ENCODE results near the gene HIGD1A. TPM values are rescaled to one million over a fixed set of nuclear protein-coding genes. Genes with fewer than 3 reads are reported as not detected.

Gene HIGD1A
- total and polyA plus RNA-seq, 2 of the 4 experiments (the other 2 are of a cell fraction), result 86.6 to 137 TPM

DNA sequence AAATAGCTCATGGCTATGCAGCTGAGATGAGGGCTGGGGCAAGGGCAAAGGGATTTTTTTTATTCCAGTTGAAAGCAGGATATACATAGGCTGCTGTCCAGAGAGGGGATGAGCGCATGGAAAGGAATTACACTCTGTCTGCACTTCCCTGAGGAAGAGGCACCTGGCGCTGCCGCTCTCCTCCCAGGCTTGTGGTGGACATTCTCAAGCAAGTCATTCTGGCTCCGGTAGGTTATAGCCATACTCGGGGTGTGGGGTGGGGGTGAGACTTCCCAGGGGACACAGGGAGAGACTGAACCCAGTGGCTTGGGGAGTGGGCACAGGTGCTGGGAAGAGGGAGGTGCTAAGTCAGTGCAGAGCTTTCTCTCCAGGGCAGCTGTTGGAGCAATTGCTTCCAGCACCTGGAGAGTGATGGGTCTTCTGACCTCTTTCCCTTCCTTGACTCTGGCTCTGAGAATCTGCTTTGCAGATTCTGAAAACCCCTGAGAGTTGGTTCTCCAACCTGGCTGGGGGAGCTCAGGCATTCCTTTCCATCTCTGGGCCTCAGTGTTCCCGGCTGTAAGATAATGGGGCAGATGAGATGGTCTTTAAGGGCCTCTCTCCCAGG lies 47.0 kb upstream of the HIGD1A start:
- no peak overlapping the region for H2BK15ac ChIP-seq (ENCODE audit: low read depth, low read length)
- no peak overlapping the region for H2BK20ac ChIP-seq (ENCODE audit: low read depth, low read length)
- intact Hi-C loops (cut with micrococcal nuclease) (no loop called here), dilution Hi-C loops (cut with HindIII; ENCODE audit: low sequenced_read_pairs, unreplicated experiment) (no loop called here), in situ Hi-C loops (cut with MboI; ENCODE audit: low sequenced_read_pairs) (no loop called here)
- no peak overlapping the region for H3K4me2 ChIP-seq (ENCODE audit: low read depth, low read length)
- no peak overlapping the region for H3K18ac ChIP-seq (ENCODE audit: low read depth, low read length)
- no peak overlapping the region for H2BK120ac ChIP-seq (ENCODE audit: low read depth, low read length)
- no peak overlapping the region for H3K4me3 ChIP-seq (ENCODE audit: insufficient read depth, low read depth, low read length)
- no peaks in the 10 kb centered on the region for H3K9me1 ChIP-seq (ENCODE audit: insufficient read depth, low read length)
- no peaks in the 10 kb centered on the region for H3K36me3 ChIP-seq (ENCODE audit: control insufficient read depth, insufficient read depth, low read length)
- H3K4me1 ChIP-seq (ENCODE audit: control insufficient read depth, insufficient read depth, low read length), result no peaks in the 10 kb centered on the region
- H3K14ac ChIP-seq (replicated peaks; ENCODE audit: low read depth, low read length), result no peak overlapping the region
- no peak overlapping the region for H2AK5ac ChIP-seq (ENCODE audit: low read depth, low read length)
- no peak overlapping the region for H3K9ac ChIP-seq (ENCODE audit: low read depth, low read length)
- no peak overlapping the region for H4K5ac ChIP-seq (ENCODE audit: low read depth, low read length)
- no peaks in the 10 kb centered on the region for H4K20me1 ChIP-seq (ENCODE audit: insufficient read depth, low read length)
- BruUV-seq (replicated peaks), result no TSS peak
- no peak overlapping the region for H4K8ac ChIP-seq (ENCODE audit: low read depth in 2 of 2, low read length in 2 of 2)
- WGBS, 2 experiments (ENCODE audit: extremely low coverage in 2 of 2, insufficient read length in 1 of 2), result no CpG with 5 or more reads among the region's 6 CpGs
- H3K79me1 ChIP-seq (ENCODE audit: low read depth in 1 of 2, low read length in 2 of 2), result no peaks in the 10 kb centered on the region
- POLR2A ChIA-PET (ENCODE audit: unreplicated experiment), result no interaction called here
- DNase-seq (no peak), ATAC-seq (ENCODE audit: low read depth) (no peak)
- no peaks in the 10 kb centered on the region for H3K9me3 ChIP-seq (ENCODE audit: control insufficient read depth, insufficient read depth, low read length)
- H3K56ac ChIP-seq (ENCODE audit: extremely low read depth, insufficient read depth, low read length), result no peak overlapping the region
- H3K4ac ChIP-seq (ENCODE audit: low read depth, low read length), result no peak overlapping the region
- CTCF ChIA-PET, result interaction anchor here (1.0 to 1.1 kb wide), 3 partner anchors 12 to 20 kb away, joined by 3 read pairs; no protein-coding TSS in a partner anchor
- no peak for TF ChIP-seq CHD1 (IDR thresholded peaks at IDR 0.05; ENCODE audit: low read depth, low read length)
- TF ChIP-seq SMC3 (IDR thresholded peaks at IDR 0.05; ENCODE audit: low read depth, low read length), result no peak
- TF ChIP-seq MAZ (IDR thresholded peaks at IDR 0.05; ENCODE audit: borderline replicate concordance, low read depth, low read length), result no peak
- TF ChIP-seq NFE2L2 (IDR thresholded peaks at IDR 0.05; ENCODE audit: low read depth, low read length), result no peak
- no peak for TF ChIP-seq RCOR1 (IDR thresholded peaks at IDR 0.05; ENCODE audit: insufficient replicate concordance, low read length)
- TF ChIP-seq, protein P1, sequence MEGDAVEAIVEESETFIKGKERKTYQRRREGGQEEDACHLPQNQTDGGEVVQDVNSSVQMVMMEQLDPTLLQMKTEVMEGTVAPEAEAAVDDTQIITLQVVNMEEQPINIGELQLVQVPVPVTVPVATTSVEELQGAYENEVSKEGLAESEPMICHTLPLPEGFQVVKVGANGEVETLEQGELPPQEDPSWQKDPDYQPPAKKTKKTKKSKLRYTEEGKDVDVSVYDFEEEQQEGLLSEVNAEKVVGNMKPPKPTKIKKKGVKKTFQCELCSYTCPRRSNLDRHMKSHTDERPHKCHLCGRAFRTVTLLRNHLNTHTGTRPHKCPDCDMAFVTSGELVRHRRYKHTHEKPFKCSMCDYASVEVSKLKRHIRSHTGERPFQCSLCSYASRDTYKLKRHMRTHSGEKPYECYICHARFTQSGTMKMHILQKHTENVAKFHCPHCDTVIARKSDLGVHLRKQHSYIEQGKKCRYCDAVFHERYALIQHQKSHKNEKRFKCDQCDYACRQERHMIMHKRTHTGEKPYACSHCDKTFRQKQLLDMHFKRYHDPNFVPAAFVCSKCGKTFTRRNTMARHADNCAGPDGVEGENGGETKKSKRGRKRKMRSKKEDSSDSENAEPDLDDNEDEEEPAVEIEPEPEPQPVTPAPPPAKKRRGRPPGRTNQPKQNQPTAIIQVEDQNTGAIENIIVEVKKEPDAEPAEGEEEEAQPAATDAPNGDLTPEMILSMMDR (conservative IDR thresholded peaks at IDR 0.05; ENCODE audit: low read depth, low read length), result no peak
- TF ChIP-seq, protein P2, sequence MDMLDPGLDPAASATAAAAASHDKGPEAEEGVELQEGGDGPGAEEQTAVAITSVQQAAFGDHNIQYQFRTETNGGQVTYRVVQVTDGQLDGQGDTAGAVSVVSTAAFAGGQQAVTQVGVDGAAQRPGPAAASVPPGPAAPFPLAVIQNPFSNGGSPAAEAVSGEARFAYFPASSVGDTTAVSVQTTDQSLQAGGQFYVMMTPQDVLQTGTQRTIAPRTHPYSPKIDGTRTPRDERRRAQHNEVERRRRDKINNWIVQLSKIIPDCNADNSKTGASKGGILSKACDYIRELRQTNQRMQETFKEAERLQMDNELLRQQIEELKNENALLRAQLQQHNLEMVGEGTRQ (IDR thresholded peaks at IDR 0.05; ENCODE audit: low read depth, low read length), result no peak
- no peak for TF ChIP-seq MAFK (IDR thresholded peaks at IDR 0.05; ENCODE audit: low read depth, low read length)
- TF ChIP-seq MXI1 (IDR thresholded peaks at IDR 0.05; ENCODE audit: borderline replicate concordance, low read depth, low read length), result no peak
- TF ChIP-seq POLR2A (IDR thresholded peaks at IDR 0.05; ENCODE audit: low read depth, low read length), result no peak
- TF ChIP-seq CEBPB (IDR thresholded peaks at IDR 0.05; ENCODE audit: low read depth, low read length), result no peak
- no peak for TF ChIP-seq RFX5 (IDR thresholded peaks at IDR 0.05; ENCODE audit: low read depth, low read length)
- TF ChIP-seq, protein P3, sequence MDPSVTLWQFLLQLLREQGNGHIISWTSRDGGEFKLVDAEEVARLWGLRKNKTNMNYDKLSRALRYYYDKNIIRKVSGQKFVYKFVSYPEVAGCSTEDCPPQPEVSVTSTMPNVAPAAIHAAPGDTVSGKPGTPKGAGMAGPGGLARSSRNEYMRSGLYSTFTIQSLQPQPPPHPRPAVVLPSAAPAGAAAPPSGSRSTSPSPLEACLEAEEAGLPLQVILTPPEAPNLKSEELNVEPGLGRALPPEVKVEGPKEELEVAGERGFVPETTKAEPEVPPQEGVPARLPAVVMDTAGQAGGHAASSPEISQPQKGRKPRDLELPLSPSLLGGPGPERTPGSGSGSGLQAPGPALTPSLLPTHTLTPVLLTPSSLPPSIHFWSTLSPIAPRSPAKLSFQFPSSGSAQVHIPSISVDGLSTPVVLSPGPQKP (IDR thresholded peaks at IDR 0.05; ENCODE audit: borderline replicate concordance, low read depth, low read length), result no peak
- no peak for TF ChIP-seq FOS (IDR thresholded peaks at IDR 0.05; ENCODE audit: low read depth, low read length)
- TF ChIP-seq RAD21 (IDR thresholded peaks at IDR 0.05; ENCODE audit: low read length), result no peak
- no peak for TF ChIP-seq BHLHE40 (IDR thresholded peaks at IDR 0.05; ENCODE audit: low read depth, low read length)
- H3K27ac ChIP-seq (ENCODE audit: insufficient read depth, low read length), result no peak overlapping the region
- H3K27me3 ChIP-seq (ENCODE audit: control insufficient read depth, insufficient read depth, low read length), result peaks cover 53% of the 10 kb centered on the region
- no peak overlapping the region for H2AFZ ChIP-seq (replicated peaks; ENCODE audit: low read length, poor library complexity)
- no peak overlapping the region for H2BK5ac ChIP-seq (ENCODE audit: low read depth, low read length, poor library complexity, severe bottlenecking)
- no peak overlapping the region for H2AK9ac ChIP-seq (replicated peaks; ENCODE audit: low read depth, low read length, poor library complexity)
- no peak overlapping the region for H3K23ac ChIP-seq (ENCODE audit: low read depth, low read length)
- no peak overlapping the region for H4K91ac ChIP-seq (ENCODE audit: insufficient read depth, low read depth, low read length)

Measured in IMR-90 (cell line).